Activated CD4-positive, CD25-positive, alpha-beta regulatory T cell treated with anti-CD3 and anti-CD28 coated beads, Interleukin-2, amount 50 U/mL, for 72 hours (primary cell): ENCODE results near the gene ITPR2.
A peak's percentile ranks its signal among the peaks of the same experiment; 100 is the strongest.
"Not testable (repeated sequence)": the region's sequence is repeated elsewhere in the genome, so short reads cannot be mapped to it uniquely, and the experiment has no call there.

ENCODE experiments used
- DNase-seq: peaks from one replicate; pipeline ENCODE4 v3.0.0; 2021

Gene ITPR2

DNA sequence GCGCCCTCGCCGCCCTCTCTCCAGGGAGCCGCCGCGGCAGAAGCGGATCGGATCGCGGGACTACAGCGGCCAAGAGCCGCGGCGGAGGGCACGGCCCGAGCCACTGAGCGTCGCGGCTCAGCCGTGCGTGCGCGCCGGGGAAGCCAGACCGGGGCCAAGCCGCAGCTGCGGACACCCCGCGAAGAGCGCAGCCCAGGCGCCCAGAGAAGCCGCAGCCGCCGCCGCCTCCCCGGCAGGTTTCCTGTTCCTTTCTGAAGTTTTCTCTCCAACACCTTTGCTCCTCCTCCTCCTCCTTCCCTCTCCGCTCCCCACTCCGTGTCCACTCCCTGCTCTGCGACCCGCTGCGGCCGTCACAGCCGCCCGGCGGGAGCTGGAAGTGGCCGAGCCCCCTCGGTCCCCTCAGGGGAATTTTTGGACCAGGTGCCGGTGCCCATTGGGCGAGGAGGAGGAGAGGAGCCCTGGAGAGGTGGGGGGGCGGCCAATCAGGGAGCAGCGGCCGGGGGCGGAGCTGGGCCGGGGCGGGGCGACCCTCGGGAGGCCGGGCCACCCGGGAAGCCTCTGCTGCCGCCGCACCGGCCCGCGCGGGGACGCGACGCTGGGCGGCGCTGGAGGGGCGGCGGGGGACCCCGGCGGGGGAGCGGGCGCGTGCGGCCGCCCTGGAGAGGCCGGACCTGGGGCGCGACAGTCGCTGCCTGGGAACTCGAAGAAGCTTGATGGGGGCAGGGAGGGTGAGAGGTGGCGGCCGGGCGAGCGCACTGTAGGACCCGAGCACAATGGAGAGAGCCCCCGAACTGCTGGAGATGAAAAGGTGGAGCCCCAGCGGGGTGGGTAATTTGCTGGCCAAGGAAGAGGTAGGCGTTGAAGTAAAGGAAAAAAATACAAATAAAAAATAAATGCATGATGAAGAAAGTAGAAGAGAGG, at the start of gene ITPR2:
Gene ITPR2 (minus strand): TSS at position 373 of the 921 bp plus-strand sequence. CDS start 413 bp downstream, outside the sequence.
- DNase-seq: peak; percentile 91

DNA sequence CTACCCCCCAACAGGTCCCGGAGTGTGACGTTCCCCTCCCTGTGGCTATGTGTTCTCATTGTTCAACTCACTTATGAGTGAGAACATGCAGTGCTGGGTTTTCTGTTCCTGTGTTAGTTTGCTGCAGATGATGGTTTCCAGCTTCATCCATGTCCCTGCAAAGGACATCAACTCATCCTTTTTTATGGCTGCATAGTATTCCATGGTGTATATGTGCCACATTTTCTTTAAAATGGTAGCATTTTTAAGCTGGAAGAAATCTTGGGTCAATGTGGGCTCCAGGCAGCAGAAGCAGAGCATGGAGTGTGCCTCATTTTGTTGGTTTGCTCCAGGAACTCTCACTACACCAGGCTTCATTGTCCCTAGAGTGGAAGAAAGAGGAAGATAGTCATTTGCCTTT, 47.6 kb upstream of the ITPR2 start:
- DNase-seq: no peak

DNA sequence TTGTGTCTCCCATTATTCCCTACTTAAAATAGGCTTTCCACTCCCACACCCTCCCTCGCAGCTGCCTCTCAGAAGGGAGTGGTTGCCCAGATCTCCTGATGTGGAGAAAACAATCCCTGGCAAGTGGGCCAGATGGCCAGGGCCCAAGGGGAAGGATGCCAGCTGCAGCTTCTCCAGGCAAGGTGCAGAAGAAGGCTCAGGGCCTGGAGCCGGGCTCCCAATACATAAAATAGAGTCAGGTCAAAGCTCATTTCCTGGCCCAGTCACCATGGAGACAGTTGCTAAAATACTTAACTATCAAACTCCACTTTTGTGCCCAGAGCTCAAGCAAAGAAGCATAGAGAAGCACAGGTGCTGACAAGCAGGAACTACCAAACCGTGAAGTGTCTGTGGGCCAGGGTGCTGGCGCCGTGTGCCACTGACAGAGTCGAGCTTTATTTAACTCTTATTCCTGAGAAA, 45.7 kb upstream of the ITPR2 start:
- DNase-seq: no peak

DNA sequence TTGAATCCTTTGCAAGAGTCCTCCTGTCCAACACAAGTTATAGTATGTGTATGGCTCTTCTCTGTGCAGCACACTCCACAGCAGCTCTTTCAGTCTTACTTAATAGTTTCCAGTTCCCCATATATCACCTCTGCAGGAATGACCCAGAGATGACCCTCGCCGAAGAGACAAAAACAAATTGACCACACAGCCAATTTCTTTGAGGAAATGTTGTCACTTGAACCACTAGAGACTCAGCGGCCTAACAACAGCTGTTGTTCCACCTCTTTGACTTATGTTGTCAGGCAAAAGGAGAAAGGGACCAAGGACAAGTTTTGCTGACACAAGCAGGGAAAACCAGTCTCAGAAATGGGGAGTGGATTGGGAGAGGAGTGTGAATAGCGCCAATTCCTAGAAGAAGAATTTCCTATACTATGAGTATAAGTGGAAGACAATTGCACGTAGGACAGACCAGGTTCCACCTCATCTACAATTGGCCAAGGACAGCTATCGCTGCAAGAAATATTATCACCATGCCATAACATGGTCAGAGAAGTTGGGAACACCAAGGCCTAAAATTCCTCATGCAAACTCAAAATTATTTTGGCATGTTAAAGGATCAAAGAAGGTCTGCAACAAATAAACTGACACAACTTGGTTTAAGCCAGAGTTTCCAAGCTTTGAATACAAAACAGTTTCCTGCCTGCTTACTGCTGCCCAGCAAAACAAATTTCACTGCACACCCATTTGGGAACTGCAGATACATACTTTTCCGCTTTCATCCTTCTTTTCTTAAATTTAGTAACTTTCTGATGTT, 41.7 kb upstream of the ITPR2 start:
- no peak for DNase-seq

DNA sequence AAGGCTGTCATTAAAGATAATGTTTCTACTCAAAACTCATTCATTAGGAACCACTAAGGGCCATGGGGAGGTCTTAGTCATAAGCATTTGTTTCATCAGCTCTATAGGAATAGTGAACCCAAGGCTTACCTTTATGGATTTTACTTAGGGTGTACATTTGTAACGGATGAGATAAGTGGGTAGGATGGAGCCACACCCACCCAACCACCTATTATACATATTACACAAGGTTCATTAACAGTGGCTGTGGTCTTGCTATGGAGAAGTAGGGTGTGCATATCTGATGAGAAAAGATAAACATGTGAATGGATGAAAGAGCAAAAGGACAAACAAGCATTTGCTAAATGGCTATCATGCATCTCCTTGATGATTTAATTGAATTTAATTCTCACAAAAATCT, 39.6 kb upstream of the ITPR2 start:
- DNase-seq: no peak

DNA sequence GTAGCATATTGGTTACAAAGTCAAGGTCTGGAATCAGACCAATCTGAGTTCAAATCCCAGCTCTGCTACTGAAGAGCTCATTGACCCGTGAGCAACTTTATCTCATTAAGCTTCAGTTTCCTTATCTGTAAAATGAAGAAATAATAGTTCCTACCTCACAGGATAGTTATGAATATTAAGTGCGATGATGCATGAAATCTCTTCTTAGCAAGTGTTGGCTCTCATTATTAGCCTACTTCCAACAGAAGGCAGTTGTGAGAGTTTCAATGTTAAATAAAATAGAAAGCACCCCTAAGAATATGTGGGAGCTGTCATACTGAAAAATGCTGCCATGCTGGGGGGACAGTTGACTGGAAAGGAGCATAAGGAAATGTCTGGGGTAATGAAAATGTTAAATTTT, 39.0 kb upstream of the ITPR2 start:
- DNase-seq: no peak

DNA sequence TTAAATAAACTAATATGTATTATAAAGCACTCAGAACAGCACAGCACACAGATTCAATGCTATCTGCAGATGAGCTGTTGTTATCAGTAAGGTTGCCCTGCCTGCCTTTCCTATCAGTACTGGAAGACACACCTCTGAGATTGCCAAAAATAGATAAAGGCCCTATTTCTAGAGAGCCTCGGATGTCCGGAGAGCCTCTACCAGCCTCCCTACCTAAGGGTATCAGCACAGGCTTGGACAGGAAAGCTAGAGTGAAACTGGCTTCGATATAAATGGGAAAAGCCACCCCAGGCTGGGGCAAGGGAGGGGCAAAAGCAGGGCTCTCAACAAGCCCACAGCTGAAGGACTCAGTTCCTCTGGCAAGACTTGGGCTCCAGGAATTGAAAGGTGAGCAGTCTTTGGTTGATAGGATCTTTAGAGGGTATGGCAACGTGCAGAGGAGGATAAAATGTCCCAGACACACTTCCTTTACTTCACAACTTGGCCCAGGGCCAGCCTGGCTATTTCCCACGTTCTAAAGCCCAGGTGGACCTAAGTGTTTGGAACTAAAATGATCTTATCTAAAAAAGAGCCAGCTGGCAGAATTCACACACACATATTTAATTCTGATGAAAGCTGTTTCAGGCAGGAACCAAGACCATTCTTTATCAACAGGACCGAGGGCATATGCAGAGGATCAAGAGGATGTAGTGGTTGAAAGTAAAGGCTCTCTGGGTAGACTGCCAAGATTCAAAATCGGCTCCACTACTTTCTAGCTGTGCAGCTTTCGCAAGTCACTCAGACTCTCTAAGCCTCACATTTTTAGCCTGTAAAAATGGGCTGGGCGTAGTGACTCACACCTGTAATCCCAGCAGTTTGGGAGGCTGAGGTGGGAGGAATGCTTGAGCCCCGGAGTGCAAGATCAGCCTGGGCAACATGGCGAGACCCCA, 37.8 kb upstream of the ITPR2 start:
- no peak for DNase-seq

DNA sequence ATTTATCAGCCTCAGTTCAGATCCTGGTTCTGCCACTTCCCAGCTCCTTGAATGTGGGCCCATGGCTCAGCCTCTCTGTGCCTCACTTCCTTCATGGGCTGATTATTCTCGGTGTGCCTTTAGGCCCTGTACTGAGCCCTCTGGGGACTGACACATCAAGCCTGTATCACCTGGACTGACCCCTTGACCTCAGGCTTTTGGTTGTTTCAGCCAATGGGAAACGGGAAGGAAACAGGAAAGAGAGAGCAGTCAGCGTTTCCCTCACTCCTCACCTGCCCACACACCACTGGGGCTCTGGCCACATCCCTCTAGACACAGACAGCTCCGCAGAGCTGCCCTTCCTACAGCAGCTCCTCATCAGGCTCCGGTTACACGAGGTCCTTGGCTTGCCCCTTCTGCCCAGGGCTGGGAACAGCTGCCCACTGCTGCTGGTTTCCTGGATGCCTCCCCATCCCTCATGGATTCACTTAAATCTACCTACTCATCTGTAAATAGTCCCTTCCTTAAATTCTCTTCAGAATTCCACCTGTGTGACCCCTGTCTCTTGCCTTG, 37.0 kb upstream of the ITPR2 start:
- no peak for DNase-seq

DNA sequence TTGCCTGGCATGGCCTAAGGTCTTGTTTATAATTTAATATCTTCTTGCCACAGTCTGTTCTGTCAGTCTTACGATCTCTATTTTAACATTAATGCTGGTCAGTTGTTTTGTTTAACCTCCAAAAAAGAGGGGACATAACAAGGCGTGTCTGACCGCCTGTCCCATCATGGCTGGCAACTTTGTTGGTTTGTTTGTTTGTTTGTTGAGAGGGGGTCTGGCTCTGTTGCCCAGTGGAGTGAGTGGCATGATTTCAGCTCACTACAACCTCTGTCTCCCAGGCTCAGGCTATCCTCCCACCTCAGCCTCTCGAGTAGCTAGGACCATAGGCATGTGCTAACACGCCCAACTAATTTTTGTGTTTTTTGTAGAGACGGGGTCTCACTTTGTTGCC, 36.1 kb upstream of the ITPR2 start:
- DNase-seq: no peak

DNA sequence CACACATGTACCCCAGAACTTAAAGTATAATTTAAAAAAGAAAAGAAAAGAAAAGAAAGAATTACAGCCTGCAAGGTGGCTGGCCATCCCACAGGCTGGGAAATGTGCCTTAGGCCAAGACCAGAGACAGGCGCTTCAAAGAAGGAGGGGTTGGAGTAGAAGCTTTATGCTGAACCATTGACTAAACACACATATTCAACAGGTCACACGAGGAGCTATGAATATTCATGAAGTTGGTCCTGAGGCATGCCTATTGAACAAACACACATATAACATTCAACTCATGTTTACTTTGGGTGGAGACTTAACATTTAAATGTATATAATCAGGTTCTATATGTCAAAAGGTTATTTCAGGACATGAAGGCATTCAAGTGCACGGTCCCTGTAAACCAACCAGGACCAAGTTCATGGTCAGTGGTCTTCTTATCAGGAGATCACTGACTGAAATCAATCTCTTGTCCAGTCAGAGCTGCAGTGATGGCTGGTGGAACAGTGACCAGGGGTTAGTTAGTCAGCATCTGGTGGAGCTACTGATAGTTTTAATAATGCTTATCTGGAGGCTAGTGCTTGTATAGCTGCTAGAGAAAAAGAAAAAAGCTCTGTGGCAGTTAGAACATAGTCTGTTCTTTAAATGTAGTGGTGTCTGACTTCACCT, 35.6 kb upstream of the ITPR2 start:
- DNase-seq: no peak

DNA sequence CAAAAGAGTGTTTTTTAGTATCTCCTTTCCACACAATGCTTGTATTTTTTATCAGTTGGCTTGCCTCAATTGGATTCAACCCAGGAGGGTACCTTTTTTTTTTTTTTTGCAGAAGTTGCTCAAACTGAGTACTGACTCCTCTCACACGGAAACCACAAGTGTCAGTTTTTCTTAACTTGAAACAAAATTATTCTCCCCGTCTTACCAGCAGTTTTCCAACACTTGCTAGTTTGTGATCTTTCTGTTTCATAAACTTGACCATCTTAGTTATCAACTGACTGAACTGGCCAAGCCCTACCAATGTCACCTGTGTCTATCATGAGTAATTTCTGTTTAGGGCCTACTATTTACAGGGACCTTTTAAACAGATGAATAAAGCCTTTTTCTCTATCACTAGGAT, 34.1 kb upstream of the ITPR2 start:
- no peak for DNase-seq

DNA sequence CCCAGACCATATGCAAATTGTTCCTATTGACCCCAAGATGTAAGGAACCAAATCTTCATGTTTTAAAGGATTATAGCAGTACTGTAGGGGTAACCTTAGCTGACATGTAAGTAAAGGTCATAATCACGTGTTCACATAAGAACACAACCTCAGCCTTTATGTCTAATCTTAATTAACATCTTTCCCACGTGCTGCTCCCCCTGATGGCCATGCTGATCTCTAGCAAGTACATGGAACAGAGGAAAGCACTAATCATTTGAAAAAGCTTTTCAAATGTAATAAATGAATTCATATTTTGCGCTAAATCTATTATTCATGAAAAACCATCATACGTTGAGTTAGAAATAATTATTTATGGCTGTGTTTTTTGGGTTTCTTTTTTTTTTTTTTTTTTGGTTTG, 30.5 kb upstream of the ITPR2 start:
- no peak for DNase-seq

DNA sequence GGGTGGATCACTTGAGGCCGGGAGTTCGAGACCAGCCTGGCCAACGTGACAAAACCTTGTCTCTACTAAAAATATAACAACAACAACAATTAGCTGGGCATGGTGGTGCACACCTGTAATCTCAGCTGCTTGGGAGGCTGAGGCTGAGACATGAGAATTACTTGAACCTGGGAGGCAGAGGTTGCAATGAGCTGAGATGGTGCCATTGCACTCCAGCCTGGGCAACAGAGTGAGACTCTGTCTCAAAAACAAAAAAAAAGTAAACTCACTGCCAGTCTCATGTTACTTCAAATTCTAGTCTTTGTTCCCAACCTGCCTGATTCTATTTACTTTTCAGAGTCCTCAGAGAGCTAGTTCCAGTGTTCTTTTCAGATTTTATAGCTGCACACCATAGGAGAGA, 29.8 kb upstream of the ITPR2 start:
- not testable (repeated sequence) for DNase-seq

DNA sequence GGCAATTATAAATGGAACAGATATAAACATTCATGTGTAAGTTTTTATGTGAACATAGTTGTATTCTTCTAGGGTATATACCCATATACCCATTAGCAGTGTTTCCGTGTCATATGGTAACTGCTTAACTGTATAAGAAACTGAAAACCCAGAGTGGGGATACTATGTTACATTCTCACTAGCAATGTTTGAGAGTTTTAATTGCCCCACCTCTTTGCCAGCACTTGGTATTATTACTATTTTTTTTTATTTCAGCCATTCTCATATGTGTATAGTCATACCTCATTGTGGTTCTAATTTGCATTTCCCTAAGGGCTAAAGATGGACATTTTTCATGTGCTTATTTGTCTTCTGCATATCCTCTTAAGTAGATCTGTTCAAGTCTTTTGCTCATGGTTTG, 28.7 kb upstream of the ITPR2 start:
- DNase-seq: no peak

DNA sequence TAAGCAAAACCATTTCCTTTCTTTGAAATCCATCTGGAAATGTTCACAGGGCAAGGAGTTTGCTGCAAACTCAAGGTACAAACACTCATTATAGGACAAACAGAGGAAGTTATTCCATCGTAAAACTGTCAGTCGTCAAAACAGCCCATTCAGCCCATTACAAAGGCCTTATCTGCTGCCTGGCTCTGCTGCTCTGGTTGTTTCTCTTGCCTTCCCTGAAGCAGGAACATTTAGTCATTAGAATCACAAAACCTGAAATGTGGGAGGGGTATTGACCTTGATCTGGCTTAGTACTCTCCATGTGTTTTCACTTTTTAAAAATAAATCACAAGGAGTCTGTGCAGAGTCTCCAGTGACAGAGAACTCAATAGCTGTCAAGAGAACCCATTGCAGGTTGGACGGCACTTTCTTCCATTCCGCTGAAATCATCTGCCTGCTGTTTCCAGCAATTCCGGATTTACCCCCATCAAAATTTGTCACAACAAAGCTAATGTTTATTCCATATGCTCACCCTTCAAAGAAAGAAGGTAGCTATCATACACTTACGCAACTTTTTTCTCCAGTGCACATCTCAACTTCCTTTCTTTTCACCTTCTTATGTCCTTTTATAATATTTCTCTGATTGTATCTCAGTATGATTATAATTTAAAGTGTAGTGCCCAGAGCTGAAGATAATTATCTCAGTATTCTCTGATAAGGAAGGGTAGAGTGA, 24.6 kb upstream of the ITPR2 start:
- DNase-seq: no peak

DNA sequence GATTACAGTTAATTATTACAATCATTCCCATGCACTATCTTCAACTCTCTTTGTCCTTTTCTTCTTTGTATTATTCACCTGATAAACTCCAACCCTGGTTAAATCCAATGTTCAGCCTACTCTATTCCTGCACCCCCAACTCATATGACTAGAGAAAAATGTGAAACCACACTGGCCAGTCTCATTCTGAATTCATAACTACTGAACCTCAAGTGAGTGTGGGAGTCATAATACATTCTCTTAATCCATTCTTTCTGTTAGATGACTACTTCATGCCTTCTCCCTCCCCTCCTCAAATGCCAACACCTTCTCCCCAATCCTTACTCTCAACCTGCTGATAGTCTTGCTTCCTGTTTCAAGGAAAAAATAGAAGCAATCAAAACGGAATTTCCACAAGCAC, 22.3 kb upstream of the ITPR2 start:
- no peak for DNase-seq

DNA sequence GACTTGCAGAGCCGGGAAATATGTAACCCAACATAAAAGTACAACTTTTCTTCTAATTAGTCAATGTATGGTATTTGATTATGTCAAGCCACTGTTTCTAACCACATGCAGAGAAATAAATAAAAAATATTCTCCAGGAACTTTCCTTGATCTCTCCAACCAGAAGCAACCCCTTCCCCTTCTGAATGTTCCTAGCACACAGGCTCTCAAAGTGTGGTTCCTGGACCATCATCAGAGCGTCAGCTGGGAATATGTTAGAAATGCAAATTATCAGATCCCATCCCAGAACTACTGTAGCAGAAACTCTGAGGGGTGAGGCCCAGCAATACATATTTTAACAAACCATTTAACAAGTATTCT, 21.0 kb upstream of the ITPR2 start:
- DNase-seq: no peak

DNA sequence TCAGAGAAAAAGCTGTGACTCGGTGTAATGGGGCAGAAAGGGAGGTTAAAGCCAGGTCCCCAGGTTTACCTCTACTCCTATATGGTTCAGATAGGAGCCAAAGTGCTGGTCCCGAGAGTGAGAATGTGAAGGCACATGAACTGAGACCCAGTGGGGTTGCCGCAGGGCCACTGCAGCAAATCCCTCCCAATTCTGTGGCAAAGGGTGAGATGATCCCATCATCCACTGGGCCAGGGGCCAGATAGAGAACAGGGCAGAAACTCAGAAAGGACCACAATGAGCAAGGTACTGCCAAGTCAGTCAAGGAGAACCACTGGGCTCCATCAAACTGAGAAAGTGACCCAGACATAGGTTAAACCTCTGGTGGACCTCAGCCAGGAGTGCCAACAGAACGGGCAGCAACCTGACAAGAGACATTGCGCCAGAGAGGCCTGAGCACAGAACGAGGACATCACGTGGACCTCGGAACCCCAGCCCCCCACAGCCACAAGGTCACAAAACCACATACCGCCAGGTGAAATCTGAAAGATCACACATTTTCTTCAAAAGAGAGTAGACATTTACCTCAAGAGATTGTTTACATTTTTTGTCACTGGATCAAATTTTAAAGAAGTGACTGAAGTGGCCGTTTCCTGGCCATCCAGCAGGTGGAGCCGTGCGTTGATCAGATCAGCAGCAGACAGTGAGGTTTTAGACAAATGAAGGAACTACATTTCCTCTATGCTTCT, 20.5 kb upstream of the ITPR2 start:
- DNase-seq: peak; percentile 66

DNA sequence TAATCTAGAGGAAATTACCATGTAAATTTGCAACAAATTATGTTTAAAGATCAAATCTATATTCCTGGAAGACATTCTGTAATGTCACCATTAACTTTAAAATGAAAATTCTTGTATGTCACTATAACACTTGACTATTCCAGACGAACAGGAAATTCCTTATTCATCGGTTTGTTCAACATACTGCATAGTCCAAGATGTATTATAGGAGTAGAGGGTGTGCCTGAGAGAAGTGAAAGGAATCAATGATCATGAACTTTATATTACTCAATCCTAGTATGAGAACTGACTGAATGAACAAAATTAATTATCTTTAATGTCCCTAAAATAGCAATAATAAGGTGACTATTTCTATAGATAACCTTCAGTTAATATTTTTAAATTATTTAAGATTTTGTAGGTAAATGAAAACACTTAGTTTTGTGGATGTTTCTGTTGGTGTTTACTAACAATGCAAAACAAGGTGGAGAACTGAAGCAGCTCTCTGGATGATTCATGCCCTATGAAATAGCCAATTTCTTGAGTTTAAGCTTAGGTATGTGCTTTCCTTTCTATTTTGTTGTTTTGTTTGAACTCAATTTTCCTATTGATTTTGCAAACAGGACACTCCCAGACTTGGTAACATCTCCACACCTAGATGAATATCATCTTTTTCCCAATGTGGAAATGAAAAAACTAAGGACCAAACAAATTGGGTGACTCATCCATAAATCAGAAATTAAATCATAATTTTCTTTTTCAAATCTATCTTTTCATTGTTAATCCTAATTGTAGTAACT, 18.2 kb upstream of the ITPR2 start:
- DNase-seq: no peak
